GM12878 (cell line): Measurements from ENCODE around the gene PRKN. TPM values are rescaled to one million over a fixed set of nuclear protein-coding genes. Genes with fewer than 3 reads are reported as not detected.

Source experiments
- ATAC-seq: fragments of 200-7000 bp; cut with Tn5 transposase; 3 replicates; pipeline ENCODE4 v1.9.1; 2020; ENCODE audit warnings: mild to moderate bottlenecking, moderate library complexity
- BruUV-seq: library from RNA; stranded (reverse); fragments of 400-500 nt; replicated peaks from 2 replicates; lab custom pipeline; 2021; lab: Mats Ljungman, UMichigan
- CTCF ChIA-PET: fragments of 300-600 bp; sonication (Branson Sonifier 250); formaldehyde crosslinking; extraction: SDS; loops from one replicate; lab custom pipeline; 2021; ENCODE audit warnings: inconsistent platforms; lab: Yijun Ruan, JAX
- POLR2A ChIA-PET: fragments of 350-600 bp; formaldehyde crosslinking; extraction: SDS; loops from one replicate; lab custom pipeline; 2021; ENCODE audit warnings: inconsistent platforms; lab: Charles Lee
- RAD21 ChIA-PET: fragments of 300-600 bp; sonication (Branson Sonifier 250); formaldehyde crosslinking; loops from one replicate; lab custom pipeline; 2023; ENCODE audit warnings: antibody characterized with exemption; ENCODE audit not compliant: unreplicated experiment; lab: Charles Lee
- SMC1A ChIA-PET: fragments of 300-600 bp; sonication (Branson Sonifier 250); formaldehyde crosslinking; loops from one replicate; lab custom pipeline; 2023; ENCODE audit not compliant: unreplicated experiment, uncharacterized antibody; lab: Charles Lee
- DNase-seq: peaks from one replicate; pipeline ENCODE4 v3.0.0-alpha.2; 2011; ENCODE audit warnings: low read depth, low spot score
- FAIRE-seq: peaks from 3 replicates; lab custom pipeline; 2011; peaks lifted over from hg19 to GRCh38; lab: Jason Lieb, UNC
- H2AFZ ChIP-seq: 2 replicates; pipeline ENCODE4 v1.6.0; 2011; ENCODE audit warnings: low read depth, low read length, control low read depth; ENCODE audit not compliant: control insufficient read depth
- H3K27ac ChIP-seq: 2 replicates; pipeline ENCODE4 v1.5.1; 2011; ENCODE audit warnings: control low read depth; ENCODE audit not compliant: control insufficient read depth, insufficient read depth
- H3K27me3 ChIP-seq, 2 experiments: replicated peaks in 1 of 2; 2 replicates each; pipeline versions ENCODE4 v1.6.0 to v1.6.1; 2011; ENCODE audit warnings: low read length in 1 of 2; ENCODE audit not compliant: control insufficient read depth in 2 of 2, insufficient read depth in 2 of 2
- H3K36me3 ChIP-seq, 2 experiments: 2 replicates each; pipeline ENCODE4 v1.5.1; 2011; ENCODE audit warnings: low read length in 1 of 2; ENCODE audit not compliant: control insufficient read depth in 2 of 2, insufficient read depth in 2 of 2
- H3K4me1 ChIP-seq: 2 replicates; pipeline ENCODE4 v1.6.1; 2011; ENCODE audit warnings: mild to moderate bottlenecking, low read length, moderate library complexity, mixed read lengths; ENCODE audit not compliant: control insufficient read depth, insufficient read depth
- H3K4me2 ChIP-seq: 2 replicates; pipeline ENCODE4 v1.6.0; 2011; ENCODE audit warnings: control low read depth; ENCODE audit not compliant: control insufficient read depth, insufficient read depth
- H3K4me3 ChIP-seq: fragments of 200-600 bp; sonication (generic); 2 replicates; pipeline ENCODE4 v1.5.1; 2016
- H3K79me2 ChIP-seq: 2 replicates; pipeline ENCODE4 v1.6.0; 2011; ENCODE audit warnings: low read length; ENCODE audit not compliant: control insufficient read depth, insufficient read depth
- H3K9ac ChIP-seq: 2 replicates; pipeline ENCODE4 v1.8.0; 2011; ENCODE audit warnings: low read length, control low read depth, mixed read lengths; ENCODE audit not compliant: control insufficient read depth, insufficient read depth
- H3K9me3 ChIP-seq: replicated peaks from 3 replicates; pipeline ENCODE4 v1.5.1; 2011; ENCODE audit warnings: mild to moderate bottlenecking, low read length; ENCODE audit not compliant: control insufficient read depth, insufficient read depth
- H4K20me1 ChIP-seq: 2 replicates; pipeline ENCODE4 v1.6.0; 2011; ENCODE audit not compliant: control insufficient read depth, insufficient read depth
- CBX3 ChIP-seq: fragments of 200-600 bp; sonication (generic); IDR thresholded peaks from 2 replicates; pipeline ENCODE4 v1.6.1; 2016; ENCODE audit warnings: low read depth, borderline replicate concordance
- CHD4 ChIP-seq: fragments of 200-600 bp; sonication (generic); IDR thresholded peaks from 2 replicates; pipeline ENCODE4 v1.6.1; 2016; ENCODE audit warnings: mild to moderate bottlenecking
- EGR1 ChIP-seq, 2 experiments: IDR thresholded peaks; 1 replicate in 1 of 2; 2 replicates in 1 of 2; pipeline ENCODE4 v1.6.1; 2011 to 2012; ENCODE audit warnings: low read depth in 2 of 2, low read length in 2 of 2, borderline replicate concordance in 1 of 2, mild to moderate bottlenecking in 1 of 2, moderate library complexity in 1 of 2
- JUND ChIP-seq: IDR thresholded peaks from 2 replicates; pipeline ENCODE4 v1.6.1; 2012; ENCODE audit warnings: low read depth, mild to moderate bottlenecking, low read length, improper control_type of control experiment, moderate library complexity
- KLF5 ChIP-seq: fragments of 450-650 bp; IDR thresholded peaks from 2 replicates; pipeline ENCODE4 v1.6.1; 2014; ENCODE audit warnings: mild to moderate bottlenecking; ENCODE audit not compliant: partially characterized antibody
- MEF2A ChIP-seq: IDR thresholded peaks from 2 replicates; pipeline ENCODE4 v1.6.1; 2011; ENCODE audit warnings: low read depth, mild to moderate bottlenecking, low read length, moderate library complexity; ENCODE audit not compliant: insufficient read depth
- MXI1 ChIP-seq: fragments of 150-350 bp; IDR thresholded peaks from 2 replicates; pipeline ENCODE4 v1.6.1; 2011; ENCODE audit warnings: low read depth, mild to moderate bottlenecking, inconsistent platforms, low read length, improper control_type of control experiment
- MYB ChIP-seq: fragments of 150-350 bp; IDR thresholded peaks from 2 replicates; pipeline ENCODE4 v1.6.1; 2014; ENCODE audit warnings: mild to moderate bottlenecking, low read depth, low read length, borderline replicate concordance
- NBN ChIP-seq: fragments of 450-650 bp; IDR thresholded peaks from 2 replicates; pipeline ENCODE4 v1.6.1; 2016
- PAX5 ChIP-seq: IDR thresholded peaks from 2 replicates; pipeline ENCODE4 v1.6.1; 2011; ENCODE audit warnings: low read depth, low read length, borderline replicate concordance
- RBBP5 ChIP-seq: fragments of 200-600 bp; sonication (generic); conservative IDR thresholded peaks from 2 replicates; pipeline ENCODE4 v1.6.1; 2016
- SPI1 ChIP-seq: IDR thresholded peaks from 2 replicates; pipeline ENCODE4 v1.6.1; 2011; ENCODE audit warnings: low read depth, mild to moderate bottlenecking, low read length, moderate library complexity, borderline replicate concordance; ENCODE audit not compliant: insufficient read depth
- WGBS: methylation state at CpG from one replicate; pipeline ENCODE4 v1.1.6; 2016; ENCODE audit warnings: low lambda C conversion rate; ENCODE audit not compliant: insufficient replicate concordance, insufficient coverage; ENCODE audit errors: missing lambda C conversion rate; 5-methylcytosine and 5-hydroxymethylcytosine counted together
- in situ Hi-C: fragments of 300-500 bp; cut with MboI; formaldehyde crosslinking; loops from 9 replicates; pipeline ENCODE4 v1.14.3; 2018; ENCODE audit warnings: mixed read lengths
- intact Hi-C: fragments of 100-400 bp; cut with micrococcal nuclease; formaldehyde crosslinking; loops from one replicate; pipeline ENCODE4 v1.14.2; 2022; ENCODE audit not compliant: unreplicated experiment
- polyA plus RNA-seq, 11 experiments: library from polyadenylated mRNA; depleted of rRNA in 4 of 11; unstranded in 6 of 11; stranded (reverse) in 5 of 11; fragments of >200 nt; fragmentation: Nextera tagmentation in 4 of 11; fragmentation: Illumina TruSeq in 1 of 11; extraction: Ambion mirVana in 4 of 11; extraction: Trizol in 1 of 11; gene quantifications; 1 replicate in 1 of 11; 2 replicates in 10 of 11; pipeline versions ENCODE4 v1.2.1 to v1.2.3, GENCODE V29; 2011 to 2016; ENCODE audit warnings: inconsistent platforms in 2 of 11, missing spikeins in 2 of 11, low read depth in 1 of 11
- total RNA-seq, 4 experiments: library from RNA; depleted of rRNA in 3 of 4; stranded (reverse); fragments of >200 nt in 3 of 4; fragmentation: Illumina TruSeq in 1 of 4; extraction: Trizol in 1 of 4; gene quantifications; 2 replicates each; pipeline versions ENCODE4 v1.2.1 to v1.2.3, GENCODE V29; 2013 to 2021
- TF ChIP-seq, protein P1 (sequence below): fragments of 450-650 bp; formaldehyde crosslinking; IDR thresholded peaks from 2 replicates; pipeline ENCODE4 v1.5.0; 2022; ENCODE audit warnings: mild to moderate bottlenecking, missing genetic modification characterization
- TF ChIP-seq, protein P2 (sequence below): fragments of 450-650 bp; IDR thresholded peaks from 2 replicates; pipeline ENCODE4 v1.6.1; 2016; ENCODE audit warnings: mild to moderate bottlenecking
- TF ChIP-seq, protein P3 (sequence below): IDR thresholded peaks from 2 replicates; pipeline ENCODE4 v1.6.1; 2011; ENCODE audit warnings: mild to moderate bottlenecking, low read depth, low read length, moderate library complexity; ENCODE audit not compliant: insufficient replicate concordance

Gene PRKN
- total and polyA plus RNA-seq, 10 of the 15 experiments (the other 5 are each of a cell fraction or from before 2014, with no cell fraction given): 0.06 to 0.09 TPM; not detected in 8

DNA sequence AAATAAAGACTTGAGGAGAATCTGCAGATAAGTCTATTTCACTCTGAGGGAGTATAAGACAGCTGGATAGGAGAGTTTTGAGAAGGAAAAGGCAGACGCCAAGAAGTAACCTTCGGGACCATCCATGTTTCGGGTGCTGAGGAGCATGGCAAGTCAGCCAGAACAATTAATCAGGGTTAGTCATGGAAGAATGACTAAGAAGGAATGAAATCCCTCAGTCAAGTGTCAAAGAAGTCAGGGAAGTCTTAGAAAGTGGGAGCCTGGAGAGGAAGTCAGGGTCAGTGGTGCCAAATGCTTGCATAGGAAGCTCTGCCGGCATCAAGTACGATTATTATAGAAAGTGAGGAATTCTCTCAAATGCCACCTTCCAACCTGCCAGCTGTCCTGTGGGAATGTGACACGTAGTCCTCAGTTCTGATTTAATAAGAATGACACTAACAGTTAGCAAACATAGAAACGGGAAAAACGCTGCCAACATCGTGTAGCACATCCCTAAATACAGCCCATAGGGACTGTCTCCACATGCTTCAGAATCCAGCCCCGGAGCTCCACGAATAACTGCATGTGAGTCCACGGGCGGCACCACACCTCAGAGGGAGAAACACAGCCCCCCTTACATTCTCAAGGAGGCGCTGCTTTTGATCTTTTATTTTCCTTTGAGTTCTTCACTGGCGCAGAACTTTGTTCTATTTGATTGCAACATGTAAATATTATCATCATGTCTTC is 602.7 kb downstream of the PRKN start:
- Histone ChIP-seq H3K4me2 (no peak overlapping the region), H3K9me3 (no peaks in the 10 kb centered on the region), H3K79me2 (no peaks in the 10 kb centered on the region), H3K36me3 (no peaks in the 10 kb centered on the region), H3K27me3 (no peaks in the 10 kb centered on the region), H3K27ac (no peak overlapping the region), H3K4me1 (no peaks in the 10 kb centered on the region), H3K4me3 (no peak overlapping the region), H4K20me1 (no peaks in the 10 kb centered on the region), H3K9ac (no peak overlapping the region), H2AFZ (no peak overlapping the region)
- DNase-seq: no peak
- FAIRE-seq: no peak
- no peak for TF ChIP-seq KLF5
- TF ChIP-seq EGR1 (IDR thresholded peaks at IDR 0.05; ENCODE audit: borderline replicate concordance in 1 of 2, low read depth in 2 of 2, low read length in 2 of 2): no peak
- TF ChIP-seq PAX5: no peak
- TF ChIP-seq, protein P1, sequence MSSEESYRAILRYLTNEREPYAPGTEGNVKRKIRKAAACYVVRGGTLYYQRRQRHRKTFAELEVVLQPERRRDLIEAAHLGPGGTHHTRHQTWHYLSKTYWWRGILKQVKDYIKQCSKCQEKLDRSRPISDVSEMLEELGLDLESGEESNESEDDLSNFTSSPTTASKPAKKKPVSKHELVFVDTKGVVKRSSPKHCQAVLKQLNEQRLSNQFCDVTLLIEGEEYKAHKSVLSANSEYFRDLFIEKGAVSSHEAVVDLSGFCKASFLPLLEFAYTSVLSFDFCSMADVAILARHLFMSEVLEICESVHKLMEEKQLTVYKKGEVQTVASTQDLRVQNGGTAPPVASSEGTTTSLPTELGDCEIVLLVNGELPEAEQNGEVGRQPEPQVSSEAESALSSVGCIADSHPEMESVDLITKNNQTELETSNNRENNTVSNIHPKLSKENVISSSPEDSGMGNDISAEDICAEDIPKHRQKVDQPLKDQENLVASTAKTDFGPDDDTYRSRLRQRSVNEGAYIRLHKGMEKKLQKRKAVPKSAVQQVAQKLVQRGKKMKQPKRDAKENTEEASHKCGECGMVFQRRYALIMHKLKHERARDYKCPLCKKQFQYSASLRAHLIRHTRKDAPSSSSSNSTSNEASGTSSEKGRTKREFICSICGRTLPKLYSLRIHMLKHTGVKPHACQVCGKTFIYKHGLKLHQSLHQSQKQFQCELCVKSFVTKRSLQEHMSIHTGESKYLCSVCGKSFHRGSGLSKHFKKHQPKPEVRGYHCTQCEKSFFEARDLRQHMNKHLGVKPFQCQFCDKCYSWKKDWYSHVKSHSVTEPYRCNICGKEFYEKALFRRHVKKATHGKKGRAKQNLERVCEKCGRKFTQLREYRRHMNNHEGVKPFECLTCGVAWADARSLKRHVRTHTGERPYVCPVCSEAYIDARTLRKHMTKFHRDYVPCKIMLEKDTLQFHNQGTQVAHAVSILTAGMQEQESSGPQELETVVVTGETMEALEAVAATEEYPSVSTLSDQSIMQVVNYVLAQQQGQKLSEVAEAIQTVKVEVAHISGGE (CRISPR knock-in tag): no peak
- TF ChIP-seq MYB: no peak
- no peak for TF ChIP-seq RBBP5
- TF ChIP-seq, protein P2, sequence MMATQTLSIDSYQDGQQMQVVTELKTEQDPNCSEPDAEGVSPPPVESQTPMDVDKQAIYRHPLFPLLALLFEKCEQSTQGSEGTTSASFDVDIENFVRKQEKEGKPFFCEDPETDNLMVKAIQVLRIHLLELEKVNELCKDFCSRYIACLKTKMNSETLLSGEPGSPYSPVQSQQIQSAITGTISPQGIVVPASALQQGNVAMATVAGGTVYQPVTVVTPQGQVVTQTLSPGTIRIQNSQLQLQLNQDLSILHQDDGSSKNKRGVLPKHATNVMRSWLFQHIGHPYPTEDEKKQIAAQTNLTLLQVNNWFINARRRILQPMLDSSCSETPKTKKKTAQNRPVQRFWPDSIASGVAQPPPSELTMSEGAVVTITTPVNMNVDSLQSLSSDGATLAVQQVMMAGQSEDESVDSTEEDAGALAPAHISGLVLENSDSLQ: no peak
- TF ChIP-seq NBN: no peak
- TF ChIP-seq CHD4: no peak
- no peak for TF ChIP-seq CBX3
- no peak for TF ChIP-seq JUND
- TF ChIP-seq, protein P3, sequence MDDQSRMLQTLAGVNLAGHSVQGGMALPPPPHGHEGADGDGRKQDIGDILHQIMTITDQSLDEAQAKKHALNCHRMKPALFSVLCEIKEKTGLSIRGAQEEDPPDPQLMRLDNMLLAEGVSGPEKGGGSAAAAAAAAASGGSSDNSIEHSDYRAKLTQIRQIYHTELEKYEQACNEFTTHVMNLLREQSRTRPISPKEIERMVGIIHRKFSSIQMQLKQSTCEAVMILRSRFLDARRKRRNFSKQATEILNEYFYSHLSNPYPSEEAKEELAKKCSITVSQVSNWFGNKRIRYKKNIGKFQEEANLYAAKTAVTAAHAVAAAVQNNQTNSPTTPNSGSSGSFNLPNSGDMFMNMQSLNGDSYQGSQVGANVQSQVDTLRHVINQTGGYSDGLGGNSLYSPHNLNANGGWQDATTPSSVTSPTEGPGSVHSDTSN: no peak
- TF ChIP-seq MXI1: no peak
- TF ChIP-seq SPI1: no peak
- no peak for TF ChIP-seq MEF2A
- intact Hi-C loops (no loop called here), in situ Hi-C loops (no loop called here)
- POLR2A ChIA-PET: no interaction called here
- CTCF ChIA-PET: interaction anchor here (0.6 kb wide), 1 partner anchor 158 kb away, joined by 3 read pairs; no protein-coding TSS in a partner anchor
- ATAC-seq: no peak
- RAD21 ChIA-PET: no interaction called here
- SMC1A ChIA-PET: no interaction called here
- 14% methylated on average over 15 of the region's 15 CpGs for WGBS
- BruUV-seq: no TSS peak
